Breast epithelium (tissue), 4 donors: ENCODE results near the gene IL20. TPM values are rescaled to one million over a fixed set of nuclear protein-coding genes. Genes with fewer than 3 reads are reported as not detected.

ENCODE experiments used
- DNase-seq, 2 donors: peaks; one replicate each; pipeline ENCODE4 v3.0.0-alpha.2; 2019; ENCODE audit warnings: low spot score in 2 of 2
- H3K27ac ChIP-seq, 2 donors: fragments of 200-600 bp; sonication (generic) in 1 of 2; one replicate each; pipeline ENCODE4 v1.5.1; 2016 to 2019; ENCODE audit warnings: mild to moderate bottlenecking in 1 of 2
- H3K27me3 ChIP-seq, 2 donors: fragments of 200-600 bp; sonication (generic) in 1 of 2; one replicate each; pipeline versions ENCODE4 v1.5.1 to v1.6.0; 2017 to 2019; ENCODE audit warnings: control low read depth in 1 of 2, mild to moderate bottlenecking in 1 of 2
- H3K36me3 ChIP-seq: fragments of 200-600 bp; one replicate; pipeline ENCODE4 v1.5.1; 2019
- H3K4me1 ChIP-seq, 2 donors: fragments of 200-600 bp; sonication (generic); one replicate each; pipeline ENCODE4 v1.5.1; 2016 to 2019; ENCODE audit warnings: control low read depth in 1 of 2
- H3K4me3 ChIP-seq, 3 donors: fragments of 200-600 bp; sonication (generic); 1 replicate in 2 of 3; 2 replicates in 1 of 3; pipeline ENCODE4 v1.5.1; 2016 to 2019; ENCODE audit warnings: mild to moderate bottlenecking in 3 of 3, moderate library complexity in 2 of 3
- H3K9me3 ChIP-seq, 2 donors: fragments of 200-600 bp; sonication (generic) in 1 of 2; one replicate each; pipeline ENCODE4 v1.5.1; 2016 to 2019; ENCODE audit warnings: control low read depth in 1 of 2
- CTCF ChIP-seq, 3 donors: fragments of 450-650 bp; IDR thresholded peaks; one replicate each; pipeline ENCODE4 v1.5.1; 2016 to 2017; ENCODE audit warnings: antibody characterized with exemption in 3 of 3, mild to moderate bottlenecking in 3 of 3, moderate library complexity in 3 of 3
- POLR2A ChIP-seq: fragments of 450-650 bp; IDR thresholded peaks from one replicate; pipeline ENCODE4 v1.6.1; 2016; ENCODE audit warnings: antibody characterized with exemption, mild to moderate bottlenecking, moderate library complexity
- POLR2AphosphoS5 ChIP-seq, 3 donors: sonication (generic); formaldehyde crosslinking; IDR thresholded peaks; one replicate each; pipeline ENCODE4 v1.6.1; 2017; ENCODE audit warnings: antibody characterized with exemption in 3 of 3
- intact Hi-C: fragments of 100-400 bp; cut with DNase I; formaldehyde crosslinking; loops from one replicate; pipeline ENCODE4 v1.15.1; 2023; ENCODE audit warnings: low total_unique reads
- total RNA-seq, 3 donors: library from RNA; depleted of rRNA; stranded (reverse); fragments of >200 nt; gene quantifications; one replicate each; pipeline ENCODE4 v1.1.0, GENCODE V29; 2016

Gene IL20
- total RNA-seq, 3 donors from 2014 or later = 1.5 TPM; not detected in 2

- intact Hi-C loops = no loop called here
- no peaks in the 10 kb centered on the region for H3K36me3 ChIP-seq
These were observed 23.7 kb upstream of the IL20 start for GRCh38 chr1:206841609-206842323.

GRCh38 chr1:206842854-206843253, 22.6 kb upstream of the IL20 start:
- TF ChIP-seq POLR2AphosphoS5 (IDR thresholded peaks at IDR 0.05) = no peak
- no peak for TF ChIP-seq POLR2A
- TF ChIP-seq CTCF (IDR thresholded peaks at IDR 0.05) = no peak
- Histone ChIP-seq H3K4me3 (no peak overlapping the region), H3K27ac (no peak overlapping the region), H3K4me1 (no peaks in the 10 kb centered on the region), H3K36me3 (no peaks in the 10 kb centered on the region), H3K9me3 (no peaks in the 10 kb centered on the region), H3K27me3 (no peaks in the 10 kb centered on the region)
- DNase-seq = no peak
- intact Hi-C loops = no loop called here

More at GRCh38 chr1:206841609-206842323, 23.7 kb upstream of the IL20 start:
- no peak for DNase-seq
- H3K4me1 ChIP-seq = no peaks in the 10 kb centered on the region
- H3K9me3 ChIP-seq = no peaks in the 10 kb centered on the region
- no peak for TF ChIP-seq POLR2AphosphoS5 (IDR thresholded peaks at IDR 0.05)
- no peak for TF ChIP-seq CTCF (IDR thresholded peaks at IDR 0.05)
- no peak for TF ChIP-seq POLR2A
- no peaks in the 10 kb centered on the region for H3K27me3 ChIP-seq
- no peak overlapping the region for H3K27ac ChIP-seq
- no peak overlapping the region for H3K4me3 ChIP-seq

- Histone ChIP-seq H3K4me1 (no peaks in the 10 kb centered on the region), H3K9me3 (no peaks in the 10 kb centered on the region), H3K27ac (no peak overlapping the region), H3K36me3 (no peaks in the 10 kb centered on the region), H3K4me3 (no peak overlapping the region), H3K27me3 (no peaks in the 10 kb centered on the region)
- TF ChIP-seq CTCF (IDR thresholded peaks at IDR 0.05) = no peak
- intact Hi-C loops = no loop called here
- no peak for DNase-seq
These were observed 21.8 kb upstream of the IL20 start for GRCh38 chr1:206843626-206844025.

- intact Hi-C loops = no loop called here
- Histone ChIP-seq H3K4me3 (no peak overlapping the region), H3K9me3 (no peaks in the 10 kb centered on the region), H3K27me3 (no peaks in the 10 kb centered on the region), H3K4me1 (no peaks in the 10 kb centered on the region), H3K27ac (no peak overlapping the region), H3K36me3 (no peaks in the 10 kb centered on the region)
- no peak for DNase-seq
- TF ChIP-seq POLR2AphosphoS5 (IDR thresholded peaks at IDR 0.05) = no peak
- no peak for TF ChIP-seq CTCF (IDR thresholded peaks at IDR 0.05)
- no peak for TF ChIP-seq POLR2A
These were observed 18.9 kb upstream of the IL20 start for GRCh38 chr1:206846487-206846886.

- Histone ChIP-seq H3K4me3 (no peak overlapping the region), H3K27me3 (no peaks in the 10 kb centered on the region), H3K9me3 (no peaks in the 10 kb centered on the region), H3K27ac (no peak overlapping the region), H3K36me3 (no peaks in the 10 kb centered on the region), H3K4me1 (no peaks in the 10 kb centered on the region)
- no peak for DNase-seq
- intact Hi-C loops = no loop called here
- TF ChIP-seq POLR2AphosphoS5 (IDR thresholded peaks at IDR 0.05) = no peak
These were observed 18.0 kb upstream of the IL20 start for GRCh38 chr1:206847337-206847834.
